ENCODE data around the gene ABCB8.

DNA sequence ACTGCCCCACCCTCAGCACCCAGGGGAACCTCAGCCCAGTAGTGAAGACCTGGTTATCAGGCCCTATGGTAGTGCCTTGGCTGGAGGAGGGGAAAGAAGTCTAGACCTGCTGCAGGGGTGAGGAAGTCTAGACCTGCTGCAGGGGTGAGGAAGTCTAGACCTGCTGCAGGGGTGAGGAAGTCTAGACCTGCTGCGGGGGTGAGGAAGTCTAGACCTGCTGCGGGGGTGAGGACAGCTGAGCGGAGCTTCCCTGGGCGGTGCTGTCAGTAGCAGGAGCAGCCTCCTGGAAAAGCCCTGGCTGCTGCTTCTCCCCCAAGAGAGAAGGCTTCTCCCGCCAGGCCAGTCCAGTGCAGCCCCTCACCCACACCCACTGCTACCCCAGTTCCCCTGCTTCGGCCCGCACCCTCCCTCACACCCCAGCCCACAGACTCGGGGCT, 31.2 kb upstream of the ABCB8 start:
- TF ChIP-seq, protein P1, sequence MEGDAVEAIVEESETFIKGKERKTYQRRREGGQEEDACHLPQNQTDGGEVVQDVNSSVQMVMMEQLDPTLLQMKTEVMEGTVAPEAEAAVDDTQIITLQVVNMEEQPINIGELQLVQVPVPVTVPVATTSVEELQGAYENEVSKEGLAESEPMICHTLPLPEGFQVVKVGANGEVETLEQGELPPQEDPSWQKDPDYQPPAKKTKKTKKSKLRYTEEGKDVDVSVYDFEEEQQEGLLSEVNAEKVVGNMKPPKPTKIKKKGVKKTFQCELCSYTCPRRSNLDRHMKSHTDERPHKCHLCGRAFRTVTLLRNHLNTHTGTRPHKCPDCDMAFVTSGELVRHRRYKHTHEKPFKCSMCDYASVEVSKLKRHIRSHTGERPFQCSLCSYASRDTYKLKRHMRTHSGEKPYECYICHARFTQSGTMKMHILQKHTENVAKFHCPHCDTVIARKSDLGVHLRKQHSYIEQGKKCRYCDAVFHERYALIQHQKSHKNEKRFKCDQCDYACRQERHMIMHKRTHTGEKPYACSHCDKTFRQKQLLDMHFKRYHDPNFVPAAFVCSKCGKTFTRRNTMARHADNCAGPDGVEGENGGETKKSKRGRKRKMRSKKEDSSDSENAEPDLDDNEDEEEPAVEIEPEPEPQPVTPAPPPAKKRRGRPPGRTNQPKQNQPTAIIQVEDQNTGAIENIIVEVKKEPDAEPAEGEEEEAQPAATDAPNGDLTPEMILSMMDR (IDR thresholded peaks at IDR 0.05) = no peak
- no peak for TF ChIP-seq POLR2A (IDR thresholded peaks at IDR 0.05)

Data from tibial nerve (tissue), 3 donors.